ENCODE data around the gene LDLRAD4. TPM values are rescaled to one million over a fixed set of nuclear protein-coding genes. Genes with fewer than 3 reads are reported as not detected.

The LDLRAD4 gene
- total RNA-seq, 2 experiments from 2014 or later, result 37.3 to 38.5 TPM

DNA sequence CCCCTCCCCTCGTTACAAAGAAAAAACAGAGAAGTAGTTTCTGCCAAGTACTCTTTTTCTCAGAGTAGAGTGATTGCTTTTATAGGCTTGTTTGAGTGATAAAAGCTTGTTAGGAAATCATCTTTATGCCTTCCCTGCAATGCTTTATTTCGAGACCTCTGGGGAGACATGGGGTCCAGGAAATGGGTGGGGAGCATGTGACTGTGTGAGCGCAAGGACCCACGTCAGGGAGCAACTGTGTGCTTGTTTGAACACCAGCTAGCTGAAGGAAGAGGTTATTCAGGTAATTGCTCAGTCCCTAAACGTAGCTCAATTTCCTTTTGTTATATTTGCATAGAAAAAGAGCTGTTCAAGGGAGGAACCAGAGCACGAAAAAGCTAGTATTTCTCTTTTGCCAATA lies 320.5 kb downstream of the LDLRAD4 start:
- peaks cover 73% of the 10 kb centered on the region for H3K4me1 Mint-ChIP-seq (ENCODE audit: low read depth)
- H3K27ac Mint-ChIP-seq, result peak overlapping the region; percentile 87
- H3K9me3 Mint-ChIP-seq, result no peaks in the 10 kb centered on the region
- peak overlapping the region; percentile 50 for H3K4me3 Mint-ChIP-seq
- ATAC-seq (peak; percentile 78), DNase-seq (peak; percentile 67)
- TF ChIP-seq, protein P1, sequence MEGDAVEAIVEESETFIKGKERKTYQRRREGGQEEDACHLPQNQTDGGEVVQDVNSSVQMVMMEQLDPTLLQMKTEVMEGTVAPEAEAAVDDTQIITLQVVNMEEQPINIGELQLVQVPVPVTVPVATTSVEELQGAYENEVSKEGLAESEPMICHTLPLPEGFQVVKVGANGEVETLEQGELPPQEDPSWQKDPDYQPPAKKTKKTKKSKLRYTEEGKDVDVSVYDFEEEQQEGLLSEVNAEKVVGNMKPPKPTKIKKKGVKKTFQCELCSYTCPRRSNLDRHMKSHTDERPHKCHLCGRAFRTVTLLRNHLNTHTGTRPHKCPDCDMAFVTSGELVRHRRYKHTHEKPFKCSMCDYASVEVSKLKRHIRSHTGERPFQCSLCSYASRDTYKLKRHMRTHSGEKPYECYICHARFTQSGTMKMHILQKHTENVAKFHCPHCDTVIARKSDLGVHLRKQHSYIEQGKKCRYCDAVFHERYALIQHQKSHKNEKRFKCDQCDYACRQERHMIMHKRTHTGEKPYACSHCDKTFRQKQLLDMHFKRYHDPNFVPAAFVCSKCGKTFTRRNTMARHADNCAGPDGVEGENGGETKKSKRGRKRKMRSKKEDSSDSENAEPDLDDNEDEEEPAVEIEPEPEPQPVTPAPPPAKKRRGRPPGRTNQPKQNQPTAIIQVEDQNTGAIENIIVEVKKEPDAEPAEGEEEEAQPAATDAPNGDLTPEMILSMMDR (IDR thresholded peaks at IDR 0.05), result no peak
- CTCF ChIA-PET, result interaction anchor here (0.8 to 2.1 kb wide), 3 partner anchors 22 to 380 kb away, joined by 4 to 7 read pairs (median 6); no protein-coding TSS in a partner anchor
- intact Hi-C loops (cut with micrococcal nuclease), result loop anchor here (10.0 kb wide), 1 partner anchor 324 kb away; the partner anchor contains the start of gene LDLRAD4
- H3K27me3 Mint-ChIP-seq, result no peaks in the 10 kb centered on the region
- POLR2A ChIA-PET, result interaction anchor here (2.0 kb wide), 1 partner anchor 11 kb away, joined by 7 read pairs; no protein-coding TSS in a partner anchor
- H3K36me3 Mint-ChIP-seq (ENCODE audit: low read depth), result peaks cover 4% of the 10 kb centered on the region

DNA sequence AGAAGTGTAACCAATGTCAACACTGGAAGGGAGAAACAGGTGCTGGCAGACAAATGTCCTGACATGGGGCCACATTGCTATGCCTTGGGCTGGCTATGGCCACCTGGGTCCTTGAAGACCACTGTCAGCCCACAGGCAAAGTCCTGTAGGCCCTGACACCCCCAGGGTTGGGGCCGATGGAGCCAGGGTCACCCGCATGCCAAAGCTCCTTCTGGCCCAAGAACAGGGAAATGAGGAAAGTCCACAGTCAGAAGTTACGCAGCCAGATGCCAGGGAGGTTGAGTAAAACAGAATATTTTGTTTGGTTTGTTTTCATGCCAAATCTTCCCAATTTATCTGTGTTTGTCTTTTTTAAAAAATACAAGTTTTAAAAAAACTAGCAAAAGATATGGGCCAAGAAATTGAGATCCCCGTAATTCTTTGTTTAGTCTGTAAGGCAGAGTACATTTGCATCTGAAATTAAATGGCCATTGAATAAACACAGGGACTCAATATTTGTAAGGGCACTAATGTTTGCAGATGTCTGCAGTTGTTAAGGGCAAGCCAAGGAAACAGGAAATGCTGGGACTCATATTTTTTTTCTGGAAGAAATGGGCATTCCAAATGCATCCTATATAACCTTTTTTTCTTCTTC lies 321.4 kb downstream of the LDLRAD4 start:
- no peak overlapping the region for H3K4me3 Mint-ChIP-seq
- TF ChIP-seq, protein P1 (IDR thresholded peaks at IDR 0.05), result no peak
- ChIA-PET POLR2A (no interaction called here), CTCF (interaction anchor here (1.6 to 2.0 kb wide), 2 partner anchors 323 to 324 kb away, joined by 5 to 7 read pairs; no protein-coding TSS in a partner anchor)
- H3K27ac Mint-ChIP-seq, result peak overlapping the region; percentile 87
- intact Hi-C loops (cut with micrococcal nuclease), result loop anchor here (10.0 kb wide), 1 partner anchor 325 kb away; the partner anchor contains the start of gene LDLRAD4
- DNase-seq, result no peak
- peaks cover 64% of the 10 kb centered on the region for H3K4me1 Mint-ChIP-seq (ENCODE audit: low read depth)
- no peaks in the 10 kb centered on the region for H3K9me3 Mint-ChIP-seq
- no peak for ATAC-seq
- H3K27me3 Mint-ChIP-seq, result no peaks in the 10 kb centered on the region
- peaks cover 4% of the 10 kb centered on the region for H3K36me3 Mint-ChIP-seq (ENCODE audit: low read depth)

DNA sequence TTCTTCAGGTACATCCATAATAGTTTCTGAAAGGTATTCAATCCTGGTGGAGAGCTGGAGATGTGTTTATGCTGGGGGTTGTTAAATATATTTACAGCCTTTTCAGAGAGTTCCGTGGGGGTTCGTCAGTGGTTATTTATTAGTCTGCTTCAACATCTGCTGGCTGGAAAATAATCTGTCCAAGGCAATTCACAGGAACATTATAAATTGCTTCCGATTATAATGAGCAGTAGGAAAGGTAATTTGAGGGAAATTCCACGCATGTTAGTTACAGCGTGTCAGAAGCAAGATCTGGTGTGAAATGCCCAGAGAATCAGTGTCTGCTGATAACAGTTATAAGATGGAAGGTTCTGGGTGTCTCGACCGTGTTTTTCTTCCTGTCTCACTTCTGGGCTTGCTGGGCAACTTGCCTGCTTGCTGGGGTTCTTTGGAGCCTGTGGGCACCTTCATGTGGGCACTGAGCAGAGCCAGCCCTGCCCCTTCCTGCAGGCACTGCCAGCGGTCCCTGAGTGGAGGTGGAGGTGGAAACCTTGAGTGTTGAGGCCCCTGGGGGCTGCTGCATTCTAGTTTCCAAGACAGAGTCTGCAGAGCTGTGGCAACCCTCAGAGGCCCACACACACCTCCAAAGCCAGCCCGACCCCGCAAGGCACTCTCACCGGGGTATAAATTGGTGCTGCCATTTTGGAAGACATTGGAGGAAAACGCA lies 322.1 kb downstream of the LDLRAD4 start:
- H3K36me3 Mint-ChIP-seq (ENCODE audit: low read depth), result peaks cover 6% of the 10 kb centered on the region
- peak; percentile 85 for ATAC-seq
- TF ChIP-seq, protein P1 (IDR thresholded peaks at IDR 0.05), result no peak
- peak; percentile 79 for DNase-seq
- H3K9me3 Mint-ChIP-seq, result no peaks in the 10 kb centered on the region
- POLR2A ChIA-PET, result no interaction called here
- H3K27me3 Mint-ChIP-seq, result no peaks in the 10 kb centered on the region
- intact Hi-C loops (cut with micrococcal nuclease), result no loop called here
- no peak overlapping the region for H3K4me3 Mint-ChIP-seq
- H3K27ac Mint-ChIP-seq, result peak overlapping the region; percentile 53
- peaks cover 61% of the 10 kb centered on the region for H3K4me1 Mint-ChIP-seq (ENCODE audit: low read depth)
- CTCF ChIA-PET, result interaction anchor here (1.6 kb wide), 1 partner anchor 325 kb away, joined by 5 read pairs; no protein-coding TSS in a partner anchor

DNA sequence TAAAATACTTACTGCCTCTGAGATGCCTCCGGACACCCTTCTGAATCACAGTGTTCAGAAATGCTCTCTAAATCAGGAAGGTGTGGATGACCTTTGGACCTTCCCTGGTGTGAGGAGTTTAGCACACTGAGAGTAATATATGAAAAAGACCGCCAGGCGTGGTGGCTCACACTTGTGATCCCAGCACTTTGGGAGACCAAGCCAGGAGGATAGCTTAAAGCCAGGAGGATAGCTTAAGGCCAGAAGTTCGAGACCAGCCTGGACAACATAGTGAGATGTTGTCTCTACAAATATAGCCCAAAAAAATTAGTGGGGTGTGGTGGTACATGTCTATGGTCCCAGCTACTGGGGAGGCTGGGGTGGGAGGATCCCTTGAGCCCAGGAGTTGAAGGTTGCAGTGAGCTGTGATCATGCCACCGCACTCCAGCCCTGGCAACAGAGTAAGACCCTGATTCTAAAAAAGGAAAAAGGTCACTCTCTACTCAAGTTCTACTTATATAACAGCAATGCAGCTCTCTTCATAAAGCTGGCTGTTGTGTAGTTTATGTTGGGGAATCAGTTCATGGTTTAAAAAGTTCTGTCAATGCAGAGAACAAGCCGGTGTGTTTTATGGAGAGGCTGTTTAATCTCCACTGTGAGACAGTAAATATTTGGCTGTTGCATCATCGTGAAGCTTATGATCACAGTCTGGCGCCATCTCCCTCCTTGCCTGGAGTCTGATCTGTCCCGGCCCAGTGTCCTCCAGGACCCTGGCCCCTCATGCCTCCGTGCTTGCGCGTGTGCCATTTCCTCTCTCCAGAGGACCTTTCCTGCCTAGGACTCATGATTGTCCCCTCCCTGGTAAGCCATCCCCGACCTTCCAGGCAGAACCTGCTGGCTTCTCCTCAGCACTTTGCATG lies 323.3 kb downstream of the LDLRAD4 start:
- Mint-ChIP-seq H3K36me3 (ENCODE audit: low read depth) (peaks cover 11% of the 10 kb centered on the region), H3K9me3 (no peaks in the 10 kb centered on the region), H3K4me3 (no peak overlapping the region), H3K27ac (peak overlapping the region; percentile 55), H3K27me3 (no peaks in the 10 kb centered on the region), H3K4me1 (ENCODE audit: low read depth) (peaks cover 56% of the 10 kb centered on the region)
- ChIA-PET CTCF (interaction anchor here (1.2 to 2.5 kb wide), 2 partner anchors 16 to 75 kb away, joined by 3 to 7 read pairs; no protein-coding TSS in a partner anchor), POLR2A (no interaction called here)
- intact Hi-C loops (cut with micrococcal nuclease), result no loop called here
- DNase-seq (no peak), ATAC-seq (no peak)
- TF ChIP-seq, protein P1 (IDR thresholded peaks at IDR 0.05), result no peak
